Keratinocyte (primary cell): ENCODE results near the gene PNMA8B. TPM values are rescaled to one million over a fixed set of nuclear protein-coding genes. Genes with fewer than 3 reads are reported as not detected.

Experiments used
- DNase-seq: peaks from one replicate; pipeline ENCODE4 v3.0.0-alpha.2; 2011; ENCODE audit warnings: low read depth, missing footprints, low spot score
- FAIRE-seq: peaks from 2 replicates; lab custom pipeline; 2011; peaks lifted over from hg19 to GRCh38; lab: Jason Lieb, UNC
- H2AFZ ChIP-seq: 2 replicates; pipeline ENCODE4 v1.6.0; 2012; ENCODE audit warnings: low read length, control low read depth, inconsistent platforms; ENCODE audit not compliant: control insufficient read depth
- H3K27ac ChIP-seq: 2 replicates; pipeline ENCODE4 v1.5.1; 2011; ENCODE audit warnings: low read length; ENCODE audit not compliant: control insufficient read depth, insufficient read depth
- H3K27me3 ChIP-seq: 3 replicates; pipeline ENCODE4 v1.6.0; 2011; ENCODE audit warnings: low read length; ENCODE audit not compliant: control insufficient read depth, insufficient read depth; ENCODE audit errors: extremely low read depth
- H3K36me3 ChIP-seq, 2 experiments: 2 replicates in 1 of 2; 3 replicates in 1 of 2; pipeline ENCODE4 v1.5.1; 2011; ENCODE audit warnings: low read length in 2 of 2, mild to moderate bottlenecking in 1 of 2; ENCODE audit not compliant: control insufficient read depth in 2 of 2, insufficient read depth in 2 of 2; ENCODE audit errors: extremely low read depth in 1 of 2
- H3K4me1 ChIP-seq: 3 replicates; pipeline ENCODE4 v1.5.1; 2011; ENCODE audit warnings: low read length; ENCODE audit not compliant: control insufficient read depth, insufficient read depth; ENCODE audit errors: extremely low read depth
- H3K4me2 ChIP-seq: 3 replicates; pipeline ENCODE4 v1.6.0; 2011; ENCODE audit warnings: low read depth, low read length; ENCODE audit not compliant: control insufficient read depth, insufficient read depth; ENCODE audit errors: extremely low read depth
- H3K4me3 ChIP-seq, 3 experiments: fragments of 200-600 bp in 1 of 3; sonication (generic) in 1 of 3; 2 replicates in 2 of 3; 3 replicates in 1 of 3; pipeline ENCODE4 v1.5.1; 2011 to 2016; ENCODE audit warnings: low read length in 3 of 3, mild to moderate bottlenecking in 3 of 3, control low read depth in 2 of 3, inconsistent platforms in 1 of 3, low read depth in 1 of 3, mixed read lengths in 1 of 3, mixed run types in 1 of 3, moderate library complexity in 1 of 3; ENCODE audit not compliant: control insufficient read depth in 2 of 3, insufficient read depth in 2 of 3; ENCODE audit errors: extremely low read depth in 1 of 3
- H3K79me2 ChIP-seq: 2 replicates; pipeline ENCODE4 v1.6.0; 2012; ENCODE audit warnings: low read length; ENCODE audit not compliant: control insufficient read depth, insufficient read depth
- H3K9ac ChIP-seq: 3 replicates; pipeline ENCODE4 v1.6.0; 2011; ENCODE audit warnings: low read length; ENCODE audit not compliant: control insufficient read depth, insufficient read depth; ENCODE audit errors: extremely low read depth
- H3K9me1 ChIP-seq: 3 replicates; pipeline ENCODE4 v1.6.0; 2011; ENCODE audit warnings: low read length; ENCODE audit not compliant: control insufficient read depth, insufficient read depth; ENCODE audit errors: extremely low read depth
- H3K9me3 ChIP-seq: 2 replicates; pipeline ENCODE4 v1.5.1; 2012; ENCODE audit warnings: low read depth, low read length; ENCODE audit not compliant: control insufficient read depth
- H4K20me1 ChIP-seq: 3 replicates; pipeline ENCODE4 v1.6.0; 2011; ENCODE audit warnings: low read length; ENCODE audit not compliant: control insufficient read depth, insufficient read depth; ENCODE audit errors: extremely low read depth
- EZH2 ChIP-seq: IDR thresholded peaks from one replicate; pipeline ENCODE4 v1.6.1; 2012; ENCODE audit warnings: inconsistent platforms, mild to moderate bottlenecking, low read length, moderate library complexity
- dilution Hi-C: fragments of 300-500 bp; cut with MboI; formaldehyde crosslinking; loops from one replicate; pipeline ENCODE4 v1.7.0; 2020; ENCODE audit warnings: low sequenced_read_pairs; ENCODE audit not compliant: extremely low pct_ligation_motif_present
- polyA plus RNA-seq, 5 experiments: library from polyadenylated mRNA; depleted of rRNA in 3 of 5; stranded (reverse) in 3 of 5; stranded (forward) in 1 of 5; unstranded in 1 of 5; fragments of >200 nt; gene quantifications; 1 replicate in 1 of 5; 2 replicates in 3 of 5; 3 replicates in 1 of 5; pipeline versions ENCODE4 v1.2.1 to v1.2.3, GENCODE V29; 2011 to 2012; ENCODE audit warnings: missing spikeins in 2 of 5, low read depth in 1 of 5, low replicate concordance in 1 of 5
- TF ChIP-seq, protein P1 (sequence below), 3 experiments: IDR thresholded peaks in 1 of 3; conservative IDR thresholded peaks in 1 of 3; optimal IDR thresholded peaks in 1 of 3; 2 replicates in 2 of 3; 3 replicates in 1 of 3; pipeline versions ENCODE3 to v1.5.1; 2011; ENCODE audit warnings: low read length in 3 of 3, mild to moderate bottlenecking in 3 of 3, moderate library complexity in 2 of 3, control low read depth in 1 of 3, inconsistent platforms in 1 of 3; ENCODE audit not compliant: insufficient read depth in 2 of 3; ENCODE audit errors: extremely low read depth in 1 of 3

Gene PNMA8B
- polyA plus RNA-seq, 1 donor (not counting 4 experiments of a cell fraction or from before 2014, with no cell fraction given): not detected

GRCh38 chr19:46503848-46504453 is 8.3 kb upstream of the PNMA8B start:
- Histone ChIP-seq H2AFZ (no peak overlapping the region), H3K4me3 (no peak overlapping the region), H3K79me2 (no peaks in the 10 kb centered on the region), H3K9ac (no peak overlapping the region), H4K20me1 (no peaks in the 10 kb centered on the region), H3K27ac (no peak overlapping the region), H3K9me1 (no peaks in the 10 kb centered on the region), H3K4me1 (no peaks in the 10 kb centered on the region), H3K36me3 (no peaks in the 10 kb centered on the region), H3K4me2 (no peak overlapping the region), H3K9me3 (no peaks in the 10 kb centered on the region), H3K27me3 (peaks cover 3% of the 10 kb centered on the region)
- dilution Hi-C loops: no loop called here
- no peak for DNase-seq
- no peak for TF ChIP-seq EZH2
- TF ChIP-seq, protein P1, sequence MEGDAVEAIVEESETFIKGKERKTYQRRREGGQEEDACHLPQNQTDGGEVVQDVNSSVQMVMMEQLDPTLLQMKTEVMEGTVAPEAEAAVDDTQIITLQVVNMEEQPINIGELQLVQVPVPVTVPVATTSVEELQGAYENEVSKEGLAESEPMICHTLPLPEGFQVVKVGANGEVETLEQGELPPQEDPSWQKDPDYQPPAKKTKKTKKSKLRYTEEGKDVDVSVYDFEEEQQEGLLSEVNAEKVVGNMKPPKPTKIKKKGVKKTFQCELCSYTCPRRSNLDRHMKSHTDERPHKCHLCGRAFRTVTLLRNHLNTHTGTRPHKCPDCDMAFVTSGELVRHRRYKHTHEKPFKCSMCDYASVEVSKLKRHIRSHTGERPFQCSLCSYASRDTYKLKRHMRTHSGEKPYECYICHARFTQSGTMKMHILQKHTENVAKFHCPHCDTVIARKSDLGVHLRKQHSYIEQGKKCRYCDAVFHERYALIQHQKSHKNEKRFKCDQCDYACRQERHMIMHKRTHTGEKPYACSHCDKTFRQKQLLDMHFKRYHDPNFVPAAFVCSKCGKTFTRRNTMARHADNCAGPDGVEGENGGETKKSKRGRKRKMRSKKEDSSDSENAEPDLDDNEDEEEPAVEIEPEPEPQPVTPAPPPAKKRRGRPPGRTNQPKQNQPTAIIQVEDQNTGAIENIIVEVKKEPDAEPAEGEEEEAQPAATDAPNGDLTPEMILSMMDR (optimal IDR thresholded peaks at IDR 0.05 in 1 of 3, IDR thresholded peaks at IDR 0.05 in 1 of 3, conservative IDR thresholded peaks at IDR 0.05 in 1 of 3; ENCODE audit: extremely low read depth in 1 of 3, insufficient read depth in 2 of 3, low read length in 3 of 3): no peak
- FAIRE-seq: no peak

DNA sequence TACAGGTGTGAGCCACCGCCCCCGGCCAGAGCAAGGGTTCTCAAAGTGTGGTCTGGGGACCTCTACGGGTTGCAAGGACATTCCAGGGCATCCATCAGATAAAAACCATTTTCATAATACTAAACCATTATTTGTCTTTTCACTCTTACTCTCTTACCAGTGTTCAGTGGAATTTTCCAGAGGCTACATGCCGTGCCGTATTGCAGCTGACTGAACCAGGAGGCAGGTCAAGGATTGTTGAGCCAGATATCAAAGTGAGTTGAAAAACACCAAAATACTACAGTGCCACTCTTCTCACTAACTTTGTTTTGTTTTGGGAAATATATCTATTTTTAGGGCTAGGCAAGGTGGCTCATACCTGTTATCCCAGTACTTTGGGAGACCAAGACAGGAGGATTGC is 7.2 kb upstream of the PNMA8B start:
- TF ChIP-seq, protein P1 (optimal IDR thresholded peaks at IDR 0.05 in 1 of 3, IDR thresholded peaks at IDR 0.05 in 1 of 3, conservative IDR thresholded peaks at IDR 0.05 in 1 of 3; ENCODE audit: extremely low read depth in 1 of 3, insufficient read depth in 2 of 3, low read length in 3 of 3): no peak
- TF ChIP-seq EZH2: no peak
- Histone ChIP-seq H3K27me3 (peaks cover 3% of the 10 kb centered on the region), H4K20me1 (no peaks in the 10 kb centered on the region), H3K79me2 (no peaks in the 10 kb centered on the region), H3K9me1 (no peaks in the 10 kb centered on the region), H3K9ac (no peak overlapping the region), H3K9me3 (no peaks in the 10 kb centered on the region), H3K4me3 (no peak overlapping the region), H3K27ac (no peak overlapping the region), H3K4me1 (no peaks in the 10 kb centered on the region), H3K36me3 (no peaks in the 10 kb centered on the region), H2AFZ (no peak overlapping the region), H3K4me2 (no peak overlapping the region)
- dilution Hi-C loops: no loop called here
- DNase-seq: no peak
- FAIRE-seq: no peak
